H1 (cell line): ENCODE data around the gene TAF12. TPM values are rescaled to one million over a fixed set of nuclear protein-coding genes. Genes with fewer than 3 reads are reported as not detected.

ENCODE experiments used
- CTCF ChIA-PET: fragments of 300-600 bp; sonication (Branson Sonifier 250); formaldehyde crosslinking; loops from one replicate; lab custom pipeline; 2021; ENCODE audit not compliant: partially characterized antibody; lab: Charles Lee
- POLR2A ChIA-PET: fragments of 300-600 bp; sonication (Branson Sonifier 250); formaldehyde crosslinking; loops from one replicate; lab custom pipeline; 2021; ENCODE audit warnings: inconsistent platforms; ENCODE audit not compliant: partially characterized antibody; lab: Charles Lee
- DNase-seq, 2 experiments: peaks; one replicate each; pipeline versions ENCODE4 v3.0.0 to v3.0.0-alpha.2; 2010 to 2022; ENCODE audit warnings: low spot score in 2 of 2, low read depth in 1 of 2, mixed read lengths in 1 of 2
- FAIRE-seq: peaks from 2 replicates; lab custom pipeline; 2011; peaks lifted over from hg19 to GRCh38; lab: Jason Lieb, UNC
- H2AFZ ChIP-seq: 2 replicates; pipeline ENCODE4 v1.8.1; 2012; ENCODE audit warnings: low read length, inconsistent platforms
- H2AK5ac ChIP-seq: 2 replicates; pipeline ENCODE4 v1.6.1; 2013; ENCODE audit warnings: low read depth, low read length
- H2BK120ac ChIP-seq: replicated peaks from 2 replicates; pipeline ENCODE3; 2013; ENCODE audit warnings: low read depth, low read length, inconsistent platforms
- H2BK12ac ChIP-seq: 2 replicates; pipeline ENCODE4 v1.6.1; 2013; ENCODE audit warnings: low read depth, low read length
- H2BK15ac ChIP-seq: 2 replicates; pipeline ENCODE4 v1.6.1; 2013; ENCODE audit warnings: low read length
- H2BK20ac ChIP-seq: 2 replicates; pipeline ENCODE4 v1.6.1; 2013; ENCODE audit warnings: low read length
- H2BK5ac ChIP-seq: 2 replicates; pipeline ENCODE4 v1.6.1; 2013; ENCODE audit warnings: low read depth, low read length
- H3K14ac ChIP-seq: 2 replicates; pipeline ENCODE4 v1.6.1; 2013; ENCODE audit warnings: inconsistent platforms; ENCODE audit not compliant: insufficient read length
- H3K18ac ChIP-seq: 2 replicates; pipeline ENCODE4 v1.6.1; 2013; ENCODE audit warnings: low read length; ENCODE audit errors: extremely low read depth
- H3K23ac ChIP-seq: 2 replicates; pipeline ENCODE4 v1.6.1; 2013; ENCODE audit warnings: inconsistent platforms; ENCODE audit not compliant: insufficient read length
- H3K23me2 ChIP-seq: 2 replicates; pipeline ENCODE4 v1.6.1; 2013; ENCODE audit warnings: low read depth, low read length
- H3K27ac ChIP-seq: 2 replicates; pipeline ENCODE4 v1.6.1; 2011; ENCODE audit warnings: low read depth, low read length, inconsistent platforms
- H3K27me3 ChIP-seq, 4 experiments: replicated peaks in 1 of 4; 1 replicate in 1 of 4; 2 replicates in 3 of 4; pipeline versions ENCODE4 v1.6.1 to v1.8.1; 2011 to 2013; ENCODE audit warnings: low read length in 3 of 4, mild to moderate bottlenecking in 3 of 4, inconsistent platforms in 2 of 4, mixed read lengths in 2 of 4, moderate library complexity in 1 of 4; ENCODE audit not compliant: control insufficient read depth in 3 of 4, insufficient read depth in 3 of 4; ENCODE audit errors: extremely low read depth in 1 of 4
- H3K36me3 ChIP-seq, 4 experiments: 2 replicates each; pipeline versions ENCODE4 v1.6.1 to v1.8.1; 2011 to 2013; ENCODE audit warnings: mild to moderate bottlenecking in 4 of 4, low read length in 3 of 4, moderate library complexity in 2 of 4, control low read depth in 1 of 4, inconsistent platforms in 1 of 4; ENCODE audit not compliant: insufficient read depth in 4 of 4, control insufficient read depth in 2 of 4
- H3K4ac ChIP-seq: replicated peaks from 2 replicates; pipeline ENCODE3; 2013; ENCODE audit warnings: low read length, low read depth, mixed read lengths, inconsistent platforms; ENCODE audit not compliant: insufficient read length
- H3K4me1 ChIP-seq, 4 experiments: replicated peaks in 1 of 4; 1 replicate in 1 of 4; 2 replicates in 3 of 4; pipeline versions ENCODE4 v1.6.1 to v1.8.1; 2011 to 2013; ENCODE audit warnings: low read length in 3 of 4, inconsistent platforms in 2 of 4, mixed read lengths in 1 of 4; ENCODE audit not compliant: insufficient read depth in 4 of 4, control insufficient read depth in 3 of 4
- H3K4me2 ChIP-seq, 2 experiments: 2 replicates each; pipeline versions ENCODE4 v1.6.1 to v1.8.1; 2011 to 2013; ENCODE audit warnings: low read depth in 2 of 2, low read length in 2 of 2, control low read depth in 1 of 2, inconsistent platforms in 1 of 2, mild to moderate bottlenecking in 1 of 2; ENCODE audit not compliant: insufficient read depth in 1 of 2
- H3K4me3 ChIP-seq, 4 experiments: fragments of 200-600, 300-600 bp in 1 of 4; sonication (generic), shearing (Covaris generic), sonication (Bioruptor Twin) in 1 of 4; 2 replicates each; pipeline versions ENCODE4 v1.5.1 to v1.8.1; 2011 to 2016; ENCODE audit warnings: low read length in 4 of 4, low read depth in 3 of 4, control low read depth in 2 of 4, inconsistent platforms in 2 of 4, mild to moderate bottlenecking in 2 of 4, mixed read lengths in 1 of 4, moderate library complexity in 1 of 4; ENCODE audit not compliant: insufficient read depth in 2 of 4; ENCODE audit errors: extremely low read depth in 1 of 4
- H3K56ac ChIP-seq: replicated peaks from 2 replicates; pipeline ENCODE3; 2013; ENCODE audit warnings: low read depth, mild to moderate bottlenecking, mixed read lengths, low read length, inconsistent platforms; ENCODE audit not compliant: insufficient read length
- H3K79me1 ChIP-seq: 2 replicates; pipeline ENCODE4 v1.6.1; 2013; ENCODE audit warnings: low read depth, low read length, control low read depth
- H3K79me2 ChIP-seq, 2 experiments: 2 replicates each; pipeline versions ENCODE4 v1.6.1 to v1.8.1; 2012 to 2013; ENCODE audit warnings: low read length in 2 of 2, mild to moderate bottlenecking in 2 of 2, inconsistent platforms in 1 of 2; ENCODE audit not compliant: insufficient read depth in 2 of 2, control insufficient read depth in 1 of 2
- H3K9ac ChIP-seq, 4 experiments: replicated peaks in 1 of 4; 1 replicate in 1 of 4; 2 replicates in 3 of 4; pipeline versions ENCODE4 v1.6.1 to v1.8.1; 2011 to 2013; ENCODE audit warnings: low read depth in 3 of 4, low read length in 3 of 4, control low read depth in 2 of 4, mild to moderate bottlenecking in 2 of 4, moderate library complexity in 2 of 4, inconsistent platforms in 1 of 4; ENCODE audit errors: extremely low read depth in 1 of 4
- H3K9me3 ChIP-seq, 2 experiments: 2 replicates each; pipeline versions ENCODE4 v1.6.1 to v1.8.1; 2012 to 2013; ENCODE audit warnings: mild to moderate bottlenecking in 2 of 2, moderate library complexity in 2 of 2, control low read depth in 1 of 2, inconsistent platforms in 1 of 2, low read depth in 1 of 2, low read length in 1 of 2, mixed read lengths in 1 of 2; ENCODE audit not compliant: insufficient read depth in 2 of 2
- H4K20me1 ChIP-seq, 2 experiments: replicated peaks in 1 of 2; 2 replicates each; pipeline versions ENCODE3 to v1.8.1; 2011 to 2013; ENCODE audit warnings: inconsistent platforms in 2 of 2, low read length in 2 of 2, mild to moderate bottlenecking in 1 of 2; ENCODE audit not compliant: insufficient read depth in 2 of 2, control insufficient read depth in 1 of 2
- H4K5ac ChIP-seq: 2 replicates; pipeline ENCODE4 v1.6.1; 2013; ENCODE audit warnings: low read length, low read depth, mixed read lengths, inconsistent platforms; ENCODE audit not compliant: insufficient read length
- H4K8ac ChIP-seq: 2 replicates; pipeline ENCODE4 v1.8.0; 2013; ENCODE audit warnings: mild to moderate bottlenecking, moderate library complexity, low read length, inconsistent platforms; ENCODE audit not compliant: insufficient read depth; ENCODE audit errors: extremely low read depth
- H4K91ac ChIP-seq: replicated peaks from 2 replicates; pipeline ENCODE3; 2013; ENCODE audit warnings: low read length, mixed read lengths, inconsistent platforms; ENCODE audit not compliant: insufficient read length
- BRCA1 ChIP-seq: IDR thresholded peaks from 2 replicates; pipeline ENCODE4 v1.6.1; 2012; ENCODE audit warnings: low read depth, low read length, improper control_type of control experiment
- CHD1 ChIP-seq: IDR thresholded peaks from 2 replicates; pipeline ENCODE4 v1.6.1; 2012; ENCODE audit warnings: low read depth, low read length, improper control_type of control experiment
- GABPA ChIP-seq: IDR thresholded peaks from 2 replicates; pipeline ENCODE4 v1.6.1; 2011; ENCODE audit warnings: mild to moderate bottlenecking, low read length, moderate library complexity, borderline replicate concordance; ENCODE audit not compliant: insufficient read depth
- JUN ChIP-seq: IDR thresholded peaks from 2 replicates; pipeline ENCODE4 v1.6.1; 2011; ENCODE audit warnings: low read depth, mild to moderate bottlenecking, improper control_type of control experiment, low read length
- MAFK ChIP-seq: IDR thresholded peaks from 2 replicates; pipeline ENCODE4 v1.6.1; 2012; ENCODE audit warnings: low read depth, mild to moderate bottlenecking, improper control_type of control experiment, low read length
- POLR2AphosphoS5 ChIP-seq: IDR thresholded peaks from 2 replicates; pipeline ENCODE4 v1.6.1; 2011; ENCODE audit warnings: low read depth, low read length
- RFX5 ChIP-seq: IDR thresholded peaks from 2 replicates; pipeline ENCODE4 v1.6.1; 2011; ENCODE audit warnings: low read depth, low read length, improper control_type of control experiment, borderline replicate concordance
- RNF2 ChIP-seq: fragments of 200-900, 300-1000 bp; sonication (generic); IDR thresholded peaks from 2 replicates; pipeline ENCODE4 v1.7.1; 2016; ENCODE audit warnings: borderline replicate concordance, low read depth, mild to moderate bottlenecking, antibody characterized with exemption, low read length; ENCODE audit not compliant: poor library complexity, severe bottlenecking; ENCODE audit errors: missing control alignments
- SP4 ChIP-seq: IDR thresholded peaks from 2 replicates; pipeline ENCODE4 v1.6.1; 2012; ENCODE audit warnings: low read length, inconsistent platforms
- TAF1 ChIP-seq: IDR thresholded peaks from 2 replicates; pipeline ENCODE4 v1.6.1; 2011; ENCODE audit warnings: mild to moderate bottlenecking, low read depth, low read length
- TAF7 ChIP-seq: optimal IDR thresholded peaks from 2 replicates; pipeline ENCODE3; 2011; ENCODE audit warnings: low read depth, mild to moderate bottlenecking, inconsistent platforms, low read length, moderate library complexity, borderline replicate concordance
- WGBS, 2 experiments: shearing (Covaris generic) in 1 of 2; methylation state at CpG; one replicate each; pipeline versions ENCODE4 v1.1.6 to v1.1.7; 2013 to 2015; ENCODE audit warnings: low lambda C conversion rate in 2 of 2, mixed read lengths in 2 of 2, inconsistent platforms in 1 of 2, low coverage in 1 of 2, missing lambda C conversion rate in 1 of 2; ENCODE audit not compliant: insufficient replicate concordance in 2 of 2, insufficient coverage in 1 of 2, insufficient read length in 1 of 2; ENCODE audit errors: extremely low coverage in 1 of 2, missing lambda C conversion rate in 1 of 2; 5-methylcytosine and 5-hydroxymethylcytosine counted together
- polyA plus RNA-seq, 7 experiments: library from polyadenylated mRNA; depleted of rRNA in 3 of 7; stranded (reverse) in 5 of 7; unstranded in 2 of 7; fragments of >200 nt in 5 of 7; fragments of 200-250 nt in 2 of 7; gene quantifications; 1 replicate in 5 of 7; 2 replicates in 1 of 7; 4 replicates in 1 of 7; pipeline versions ENCODE4 v1.2.1 to v1.2.3, GENCODE V29; 2011 to 2013; ENCODE audit warnings: missing spikeins in 2 of 7, mixed read lengths in 2 of 7
- total RNA-seq: library from RNA; stranded (reverse); fragmentation: NEBNext Ultra II Directional; extraction: Animal tissue kit (Norgen Biotek cat#: 25700); gene quantifications from 2 replicates; pipeline ENCODE4 v1.2.1, GENCODE V29; 2021
- TF ChIP-seq, protein P1 (sequence below), 3 experiments: IDR thresholded peaks; 1 replicate in 2 of 3; 2 replicates in 1 of 3; pipeline versions ENCODE4 v1.5.1 to v1.6.1; 2011; ENCODE audit warnings: low read length in 3 of 3, mild to moderate bottlenecking in 3 of 3, inconsistent platforms in 2 of 3, low read depth in 1 of 3, moderate library complexity in 1 of 3; ENCODE audit not compliant: insufficient read depth in 1 of 3; ENCODE audit errors: control extremely low read depth in 1 of 3

Gene TAF12
- total and polyA plus RNA-seq, 2 of the 8 experiments (the other 6 are each of a cell fraction or from before 2014, with no cell fraction given) = 25.1 to 27.2 TPM

DNA sequence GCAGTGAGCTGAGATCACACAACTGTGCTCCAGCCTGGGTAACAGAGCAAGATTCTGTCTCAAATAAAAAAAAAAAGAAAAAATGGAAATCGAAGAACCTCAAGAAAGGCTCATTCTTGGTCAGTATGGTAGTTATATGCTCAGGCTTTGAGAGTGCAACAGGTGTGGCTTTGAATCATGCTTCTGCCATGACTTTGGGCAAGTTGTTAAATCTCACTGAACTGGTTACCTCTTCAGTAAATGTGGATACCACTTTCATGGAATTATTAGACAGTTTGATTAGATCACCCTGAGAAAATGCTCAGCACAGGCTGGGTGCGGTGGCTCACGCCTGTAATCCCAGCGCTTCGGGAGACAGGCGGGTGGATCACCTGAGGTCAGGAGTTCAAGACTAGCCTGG lies 77.1 kb downstream of the TAF12 start:
- H4K8ac ChIP-seq = no peak overlapping the region
- no peak overlapping the region for H4K5ac ChIP-seq
- no peak for TF ChIP-seq MAFK
- TF ChIP-seq, protein P1, sequence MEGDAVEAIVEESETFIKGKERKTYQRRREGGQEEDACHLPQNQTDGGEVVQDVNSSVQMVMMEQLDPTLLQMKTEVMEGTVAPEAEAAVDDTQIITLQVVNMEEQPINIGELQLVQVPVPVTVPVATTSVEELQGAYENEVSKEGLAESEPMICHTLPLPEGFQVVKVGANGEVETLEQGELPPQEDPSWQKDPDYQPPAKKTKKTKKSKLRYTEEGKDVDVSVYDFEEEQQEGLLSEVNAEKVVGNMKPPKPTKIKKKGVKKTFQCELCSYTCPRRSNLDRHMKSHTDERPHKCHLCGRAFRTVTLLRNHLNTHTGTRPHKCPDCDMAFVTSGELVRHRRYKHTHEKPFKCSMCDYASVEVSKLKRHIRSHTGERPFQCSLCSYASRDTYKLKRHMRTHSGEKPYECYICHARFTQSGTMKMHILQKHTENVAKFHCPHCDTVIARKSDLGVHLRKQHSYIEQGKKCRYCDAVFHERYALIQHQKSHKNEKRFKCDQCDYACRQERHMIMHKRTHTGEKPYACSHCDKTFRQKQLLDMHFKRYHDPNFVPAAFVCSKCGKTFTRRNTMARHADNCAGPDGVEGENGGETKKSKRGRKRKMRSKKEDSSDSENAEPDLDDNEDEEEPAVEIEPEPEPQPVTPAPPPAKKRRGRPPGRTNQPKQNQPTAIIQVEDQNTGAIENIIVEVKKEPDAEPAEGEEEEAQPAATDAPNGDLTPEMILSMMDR (IDR thresholded peaks at IDR 0.05; ENCODE audit: control extremely low read depth in 1 of 3, insufficient read depth in 1 of 3, low read depth in 1 of 3, low read length in 3 of 3) = no peak
- TF ChIP-seq GABPA = no peak
- TF ChIP-seq RFX5 = no peak
- TF ChIP-seq POLR2AphosphoS5 = no peak
- no peak for TF ChIP-seq BRCA1
- TF ChIP-seq SP4 = no peak
- no peak for TF ChIP-seq CHD1
- no peak for TF ChIP-seq RNF2
- no peak for TF ChIP-seq JUN
- no peak for TF ChIP-seq TAF1
- no peak for TF ChIP-seq TAF7

More for the DNA sequence above, 77.1 kb downstream of the TAF12 start:
- H3K23me2 ChIP-seq = no peaks in the 10 kb centered on the region
- H2BK5ac ChIP-seq = no peak overlapping the region
- H3K27me3 ChIP-seq = no peaks in the 10 kb centered on the region
- H3K36me3 ChIP-seq = peaks cover 17 to 54% (median 42%) of the 10 kb centered on the region in 4 experiments
- no peak overlapping the region for H3K27ac ChIP-seq
- no peak overlapping the region for H3K23ac ChIP-seq
- H3K79me2 ChIP-seq = no peaks in the 10 kb centered on the region
- no peak overlapping the region for H2BK20ac ChIP-seq
- H3K4me2 ChIP-seq = no peak overlapping the region
- no peak overlapping the region for H3K4ac ChIP-seq
- H4K20me1 ChIP-seq = peaks cover 0 to 1% of the 10 kb centered on the region in 2 experiments
- no peak overlapping the region for H3K14ac ChIP-seq
- FAIRE-seq (no peak), DNase-seq (no peak)
- no peak overlapping the region for H3K18ac ChIP-seq
- no peaks in the 10 kb centered on the region for H3K4me1 ChIP-seq
- WGBS, 2 experiments = 98% methylated on average over 6 of the region's 6 CpGs; no CpG with 5 or more reads in 1 of the 2 experiments
- H3K79me1 ChIP-seq = no peaks in the 10 kb centered on the region
- no peak overlapping the region for H2BK120ac ChIP-seq
- H2AK5ac ChIP-seq = no peak overlapping the region
- H3K9me3 ChIP-seq = no peaks in the 10 kb centered on the region
- no peak overlapping the region for H3K56ac ChIP-seq
- no peak overlapping the region for H2BK15ac ChIP-seq
- ChIA-PET POLR2A (interaction anchor here (0.7 to 29.3 kb wide), 6 partner anchors 5 to 909 kb away, joined by 3 to 552 read pairs (median 4); partner anchors contain the start of gene TRNAU1AP), CTCF (interaction anchor here (0.6 to 2.4 kb wide), 5 partner anchors 14 to 53 kb away, joined by 3 to 9 read pairs (median 3); no protein-coding TSS in a partner anchor)
- H3K4me3 ChIP-seq = no peak overlapping the region
- no peak overlapping the region for H2AFZ ChIP-seq
- H2BK12ac ChIP-seq = no peak overlapping the region
- H4K91ac ChIP-seq = no peak overlapping the region
- no peak overlapping the region for H3K9ac ChIP-seq
